GM12892 (cell line): Measurements from ENCODE around the gene CAMTA1.
"Not testable (repeated sequence)": the region's sequence is repeated elsewhere in the genome, so short reads cannot be mapped to it uniquely, and the experiment has no call there.

Source experiments
- DNase-seq: peaks from one replicate; pipeline ENCODE4 v3.0.0; 2011; ENCODE audit not compliant: insufficient read length
- FAIRE-seq: peaks from 2 replicates; lab custom pipeline; 2011; peaks lifted over from hg19 to GRCh38; lab: Jason Lieb, UNC
- POLR2A ChIP-seq: IDR thresholded peaks from 2 replicates; pipeline ENCODE4 v1.6.1; 2011; ENCODE audit warnings: low read depth, low read length, control low read depth
- POLR2AphosphoS5 ChIP-seq: IDR thresholded peaks from 2 replicates; pipeline ENCODE4 v1.6.1; 2011; ENCODE audit warnings: low read depth, low read length, control low read depth
- TAF1 ChIP-seq: IDR thresholded peaks from 2 replicates; pipeline ENCODE4 v1.6.1; 2011; ENCODE audit warnings: low read depth, mild to moderate bottlenecking, control low read depth, low read length, borderline replicate concordance

Gene CAMTA1

DNA sequence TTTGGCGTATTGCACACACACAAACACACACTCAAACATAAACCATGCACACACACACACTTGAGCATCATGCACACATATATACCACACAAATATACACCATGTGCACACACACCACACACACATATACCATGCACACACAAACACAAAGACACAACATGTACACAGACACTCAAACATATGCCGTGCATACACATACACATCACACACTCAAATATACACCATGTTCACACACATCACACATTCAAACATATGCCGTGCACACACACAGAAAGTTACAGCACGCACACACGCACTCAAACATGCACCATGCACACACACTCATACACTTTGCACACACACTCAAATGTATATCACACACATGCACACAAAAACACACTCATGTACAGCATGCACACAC is 361.5 kb downstream of the CAMTA1 start:
- TF ChIP-seq POLR2AphosphoS5 (no peak), POLR2A (no peak), TAF1 (no peak)

DNA sequence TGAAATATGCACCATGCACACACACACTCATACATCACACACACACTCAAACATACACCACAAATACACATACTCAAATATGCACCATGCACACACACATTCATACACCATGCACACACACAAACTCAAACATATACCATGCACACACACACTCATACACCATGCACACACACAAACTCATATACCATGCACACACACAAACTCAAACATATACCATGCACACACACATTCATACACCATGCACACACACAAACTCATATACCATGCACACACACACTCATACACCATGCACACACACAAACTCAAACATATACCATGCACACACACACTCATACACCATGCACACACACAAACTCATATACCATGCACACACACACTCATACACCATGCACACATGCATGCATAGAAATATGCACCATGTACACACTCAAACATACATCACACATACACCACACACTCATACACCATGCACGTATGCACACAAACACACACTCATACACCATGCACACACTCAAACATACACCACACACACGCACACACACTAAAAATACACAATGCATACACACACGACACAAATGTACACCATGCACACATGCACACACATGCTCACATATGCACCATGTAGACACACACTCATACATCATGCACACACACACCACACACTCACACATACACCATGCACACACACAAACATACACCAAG is 362.5 kb downstream of the CAMTA1 start:
- peak; percentile 24 for FAIRE-seq

More for the DNA sequence above, 361.5 kb downstream of the CAMTA1 start:
- FAIRE-seq (no peak), DNase-seq (no peak)

DNA sequence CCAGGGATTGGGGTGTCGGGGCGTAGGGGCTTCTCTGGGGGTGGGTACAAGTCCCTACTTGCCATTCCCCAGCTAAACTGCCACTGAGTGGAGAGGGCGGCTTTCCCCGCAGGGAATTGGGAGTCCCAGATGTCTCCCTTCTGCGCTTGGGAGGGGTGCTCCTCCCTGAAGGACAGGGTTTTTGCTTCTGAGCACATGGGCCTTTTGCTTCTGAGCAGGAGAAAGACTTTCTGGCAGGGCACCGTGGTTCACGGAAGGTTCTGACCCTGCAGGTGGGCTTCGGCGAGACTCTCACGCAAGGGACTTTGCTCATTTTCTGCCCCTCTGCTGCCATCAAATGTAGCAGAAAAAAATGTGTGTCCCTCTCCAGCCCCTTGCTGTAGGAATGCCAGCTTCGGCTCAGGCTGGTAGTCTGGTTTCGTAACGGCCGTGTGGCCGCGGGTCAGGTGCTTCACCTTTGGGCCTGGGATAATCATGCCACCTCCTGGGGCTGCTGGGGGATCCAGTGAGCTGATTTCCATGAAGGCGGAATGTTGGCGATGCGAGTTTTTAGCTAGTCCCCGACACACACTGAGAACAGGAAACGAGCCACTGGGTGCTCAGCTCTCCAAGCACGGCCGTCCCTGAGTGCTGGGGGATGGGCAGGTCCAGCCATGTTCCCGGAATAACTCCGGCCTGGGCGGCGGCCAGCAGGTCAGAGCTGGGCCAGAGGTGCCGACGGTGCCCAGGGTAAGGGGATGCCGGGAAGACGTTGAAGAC is 364.0 kb downstream of the CAMTA1 start:
- TF ChIP-seq POLR2AphosphoS5 = no peak
- no peak for FAIRE-seq
- no peak for DNase-seq

More for the DNA sequence above, 362.5 kb downstream of the CAMTA1 start:
- DNase-seq = not testable (repeated sequence)

DNA sequence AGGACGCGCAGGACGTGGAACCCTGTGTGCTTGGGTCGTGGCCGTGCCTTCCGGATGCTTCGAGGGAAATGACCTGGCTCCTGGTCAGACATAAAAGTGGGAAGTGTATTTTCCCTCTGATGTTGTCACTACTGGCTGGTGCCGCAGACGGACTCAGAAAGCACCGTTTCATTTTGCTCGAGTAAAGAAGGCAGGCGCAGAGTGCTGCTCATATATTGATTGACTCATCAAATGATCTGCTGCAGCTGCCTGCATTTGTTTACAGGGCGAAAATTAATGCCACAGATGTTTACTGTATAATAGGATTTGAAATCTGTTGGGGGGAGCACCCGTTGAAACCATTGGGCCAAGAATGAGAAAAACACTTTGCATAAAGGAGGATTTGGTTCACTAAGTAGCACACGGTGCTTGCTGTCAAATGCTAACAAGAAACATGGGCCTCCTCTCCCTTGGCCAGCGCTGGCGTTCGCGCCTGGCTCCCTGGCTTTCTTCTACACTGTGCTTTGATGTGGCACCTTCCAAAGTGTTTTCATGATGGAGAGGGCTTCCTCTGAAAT is 365.5 kb downstream of the CAMTA1 start:
- no peak for DNase-seq
- no peak for FAIRE-seq
- TF ChIP-seq POLR2AphosphoS5 (no peak), TAF1 (no peak), POLR2A (no peak)

DNA sequence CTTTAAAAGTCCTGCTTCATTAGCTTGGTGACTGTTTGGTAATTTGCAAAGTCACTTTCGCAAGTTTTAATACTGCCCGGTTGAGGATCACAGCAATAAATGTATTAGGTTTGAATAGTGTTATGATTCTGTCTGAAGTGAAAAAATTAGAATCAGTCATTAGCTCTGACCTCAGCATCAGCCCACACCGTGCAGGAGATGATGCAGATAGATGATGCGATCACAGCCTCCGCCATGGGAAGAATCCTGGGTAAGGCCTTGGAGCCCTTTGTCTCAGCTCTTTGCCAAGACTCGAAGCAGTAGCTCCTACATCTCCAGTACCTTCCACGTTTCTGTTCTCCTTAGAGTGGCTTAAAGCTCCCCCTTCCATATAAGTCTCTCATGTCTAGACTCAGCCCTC is 366.7 kb downstream of the CAMTA1 start:
- FAIRE-seq (no peak), DNase-seq (no peak)
- no peak for TF ChIP-seq POLR2A
- TF ChIP-seq POLR2AphosphoS5 = no peak

DNA sequence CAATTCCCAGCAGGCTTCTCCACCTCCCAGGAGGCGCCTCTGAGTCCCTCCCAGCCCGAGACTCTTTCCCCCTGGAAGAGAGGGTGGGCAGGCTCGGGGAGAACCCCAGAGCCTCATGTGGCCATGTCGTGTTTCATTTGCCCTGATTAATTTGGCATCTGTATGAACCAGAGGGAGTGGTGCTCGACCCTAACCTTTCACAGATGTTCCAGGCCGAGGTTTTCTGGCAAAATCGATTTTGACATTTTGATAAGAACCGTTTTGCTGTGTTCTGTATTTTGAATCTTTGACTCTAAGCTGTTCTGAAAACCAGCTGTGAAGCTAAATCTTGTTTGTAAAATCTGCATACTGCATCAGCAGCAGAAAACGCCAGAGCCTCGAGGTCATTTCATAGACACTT is 367.4 kb downstream of the CAMTA1 start:
- no peak for FAIRE-seq
- no peak for DNase-seq
- TF ChIP-seq POLR2AphosphoS5 (no peak), TAF1 (no peak), POLR2A (no peak)

DNA sequence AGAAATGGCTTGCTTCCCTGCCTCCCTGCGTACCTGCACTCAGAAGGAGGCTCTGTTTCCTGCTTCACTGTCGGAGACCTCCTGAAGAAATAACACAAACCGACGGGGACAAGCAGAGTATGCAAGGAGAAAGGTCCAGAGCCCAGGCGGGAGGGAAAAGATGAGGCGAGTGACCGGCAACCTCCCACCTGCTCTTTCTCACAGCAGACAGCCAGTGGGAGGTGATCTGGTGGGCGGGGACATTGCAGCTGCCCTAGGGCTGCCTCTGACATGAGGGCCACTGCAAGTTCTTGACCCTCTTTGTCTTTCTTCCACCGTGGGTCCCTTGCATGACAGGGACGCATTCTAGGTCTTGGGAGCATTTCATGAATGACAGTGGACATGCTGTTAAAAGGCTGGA is 368.2 kb downstream of the CAMTA1 start:
- no peak for TF ChIP-seq POLR2AphosphoS5
- no peak for TF ChIP-seq POLR2A
- TF ChIP-seq TAF1 = no peak
- DNase-seq (no peak), FAIRE-seq (no peak)

DNA sequence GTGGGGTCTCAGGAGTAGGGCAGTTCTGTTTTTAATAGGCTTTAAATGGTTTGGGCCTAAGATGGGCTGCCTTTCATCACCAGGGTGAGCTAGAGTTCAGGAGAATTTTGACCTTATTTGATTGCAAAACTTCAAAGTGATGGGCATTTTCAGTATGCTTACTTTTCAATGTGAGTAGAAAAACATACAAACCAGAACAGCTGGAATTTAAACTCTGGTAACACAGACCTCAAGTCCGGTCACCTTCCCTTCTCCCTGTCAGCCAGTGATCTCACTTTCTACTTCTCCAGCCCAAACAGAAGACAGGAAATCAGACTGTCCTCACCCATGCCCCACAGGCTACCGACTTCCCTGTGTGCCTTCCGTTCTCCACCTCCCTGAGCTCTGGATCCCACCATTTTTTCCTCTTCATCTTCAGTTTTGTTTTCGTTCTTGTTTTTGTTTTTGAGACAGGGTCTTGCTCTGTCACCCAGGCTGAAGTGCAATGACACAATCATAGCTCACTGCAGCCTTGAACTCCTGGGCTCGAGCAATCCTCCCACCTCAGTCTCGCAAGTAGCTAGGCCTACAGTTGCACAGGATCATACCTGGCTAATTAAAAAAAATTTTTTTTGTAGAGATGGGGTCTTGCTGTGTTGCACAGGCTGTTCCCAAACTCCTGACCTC is 374.0 kb downstream of the CAMTA1 start:
- FAIRE-seq = no peak
- TF ChIP-seq TAF1 (no peak), POLR2AphosphoS5 (no peak), POLR2A (no peak)
- DNase-seq = no peak

DNA sequence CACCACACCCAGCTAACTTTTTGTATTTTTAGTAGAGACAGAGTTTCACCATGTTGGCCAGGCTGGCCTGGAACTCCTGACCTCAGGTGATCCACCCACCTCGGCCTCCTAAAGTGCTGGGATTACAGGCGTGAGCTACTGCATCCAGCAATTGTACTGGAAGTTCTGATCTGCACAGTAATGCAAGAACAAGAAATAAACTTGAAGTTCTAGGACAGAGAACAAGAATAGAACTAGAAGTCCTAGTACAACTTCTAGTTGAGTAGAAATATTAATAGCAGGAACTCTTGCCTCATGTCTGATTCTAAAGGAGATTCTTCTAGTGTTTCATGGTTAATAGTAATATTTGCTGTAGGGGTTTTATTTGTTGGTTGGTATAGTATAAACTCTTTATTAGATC is 383.3 kb downstream of the CAMTA1 start:
- DNase-seq, FAIRE-seq: not testable (repeated sequence)

DNA sequence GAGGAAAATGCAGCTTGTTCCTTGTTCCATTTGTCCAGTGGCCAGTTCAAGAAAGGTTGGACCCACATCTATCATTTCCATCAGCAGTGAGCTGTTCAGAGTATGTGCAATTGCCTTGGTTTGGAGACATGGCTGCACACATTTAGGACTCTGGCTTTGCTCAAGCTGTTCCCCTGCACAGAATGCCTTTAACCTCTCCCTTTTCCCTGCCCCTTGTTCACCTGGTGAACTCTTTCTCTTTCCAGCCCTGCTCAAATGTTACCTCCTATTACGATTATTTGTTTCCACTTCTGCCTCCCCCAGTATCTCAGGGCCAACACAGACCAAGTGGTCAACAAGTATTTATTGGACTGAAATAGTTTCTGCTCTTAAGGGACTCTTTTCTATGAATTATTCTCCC is 385.9 kb downstream of the CAMTA1 start:
- FAIRE-seq = no peak
- TF ChIP-seq POLR2A (no peak), TAF1 (no peak), POLR2AphosphoS5 (no peak)
- no peak for DNase-seq

DNA sequence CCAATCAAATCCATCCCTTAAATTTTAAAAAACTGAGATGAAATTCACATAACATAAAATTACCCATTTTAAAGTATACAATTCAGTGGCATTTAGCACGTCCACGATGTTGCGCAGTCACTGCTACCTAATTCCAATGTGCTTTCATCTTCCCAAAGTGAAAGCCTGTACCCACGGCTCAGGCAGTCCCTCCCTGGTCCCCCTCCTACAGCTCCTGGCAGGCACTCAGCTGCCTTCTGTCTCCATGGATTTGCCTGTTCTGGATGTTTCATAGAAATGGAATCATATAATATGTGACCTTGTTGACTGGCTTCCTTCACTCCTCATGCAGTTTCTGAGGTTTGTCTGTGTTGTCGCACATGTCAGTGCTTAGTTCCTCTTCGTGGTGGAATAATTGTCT is 386.3 kb downstream of the CAMTA1 start:
- no peak for FAIRE-seq
- DNase-seq = no peak
- TF ChIP-seq POLR2A = no peak
- TF ChIP-seq TAF1 = no peak
- no peak for TF ChIP-seq POLR2AphosphoS5

DNA sequence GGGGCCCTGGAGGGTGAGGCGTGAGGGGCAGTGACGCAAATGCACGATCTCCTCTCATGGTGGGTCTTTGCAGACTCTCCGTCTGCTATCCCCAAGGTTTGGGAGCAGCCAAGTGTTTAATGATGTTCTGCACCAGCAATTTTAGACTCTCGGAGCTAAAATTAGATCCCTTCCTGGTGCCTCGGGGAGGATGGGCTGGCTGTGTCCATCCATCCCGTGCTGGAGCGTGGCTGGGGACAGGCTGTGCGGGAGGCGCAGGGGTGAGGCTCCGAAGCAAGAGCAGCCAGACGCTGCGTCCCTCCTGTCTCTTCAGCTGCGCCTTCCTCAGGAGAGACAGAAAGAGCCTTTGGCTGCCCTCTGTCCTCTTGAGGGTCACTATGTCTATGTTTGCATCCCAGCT is 387.6 kb downstream of the CAMTA1 start:
- DNase-seq (no peak), FAIRE-seq (no peak)
- no peak for TF ChIP-seq TAF1
- TF ChIP-seq POLR2A = no peak
- TF ChIP-seq POLR2AphosphoS5 = no peak
